Right lobe of liver (tissue), 4 donors: ENCODE results near the gene EEFSEC.

Experiments used
- POLR2A ChIP-seq: fragments of 450-650 bp; IDR thresholded peaks from one replicate; pipeline ENCODE4 v1.6.1; 2017; ENCODE audit warnings: antibody characterized with exemption, mild to moderate bottlenecking
- TF ChIP-seq, protein P1 (sequence below), 4 donors: fragments of 200-600 bp in 3 of 4; fragments of 450-650 bp in 1 of 4; IDR thresholded peaks; one replicate each; pipeline versions ENCODE4 v1.5.1 to v1.8.0; 2016 to 2022; ENCODE audit warnings: antibody characterized with exemption in 4 of 4, mild to moderate bottlenecking in 2 of 4
- donor health status: DM: no; HTN: no; CAD: no.
- donor health status: DM: no; HTN: no; CAD: no.
- donor health status: DM: no; HTN: yes; CAD: no.

DNA sequence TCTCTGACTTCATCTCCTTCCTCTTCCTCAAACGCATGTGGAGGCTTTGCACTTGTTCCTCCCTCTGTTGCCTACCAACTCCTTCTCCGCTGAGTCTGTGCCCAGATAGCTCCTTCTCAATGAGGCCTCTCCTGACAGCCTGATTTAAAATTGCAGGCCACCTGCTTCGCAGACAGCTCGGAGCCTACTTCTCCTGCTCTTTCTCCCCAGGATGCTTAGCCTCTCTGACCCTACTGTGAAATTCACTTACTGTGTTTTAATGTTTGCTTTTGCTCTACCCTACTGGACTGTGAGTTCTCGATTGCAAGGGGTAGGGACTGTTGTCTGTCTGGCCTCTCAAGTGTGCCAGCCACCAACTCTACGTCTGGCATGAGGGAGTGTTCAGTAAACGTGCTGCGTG, 83.4 kb downstream of the EEFSEC start:
- TF ChIP-seq, protein P1, sequence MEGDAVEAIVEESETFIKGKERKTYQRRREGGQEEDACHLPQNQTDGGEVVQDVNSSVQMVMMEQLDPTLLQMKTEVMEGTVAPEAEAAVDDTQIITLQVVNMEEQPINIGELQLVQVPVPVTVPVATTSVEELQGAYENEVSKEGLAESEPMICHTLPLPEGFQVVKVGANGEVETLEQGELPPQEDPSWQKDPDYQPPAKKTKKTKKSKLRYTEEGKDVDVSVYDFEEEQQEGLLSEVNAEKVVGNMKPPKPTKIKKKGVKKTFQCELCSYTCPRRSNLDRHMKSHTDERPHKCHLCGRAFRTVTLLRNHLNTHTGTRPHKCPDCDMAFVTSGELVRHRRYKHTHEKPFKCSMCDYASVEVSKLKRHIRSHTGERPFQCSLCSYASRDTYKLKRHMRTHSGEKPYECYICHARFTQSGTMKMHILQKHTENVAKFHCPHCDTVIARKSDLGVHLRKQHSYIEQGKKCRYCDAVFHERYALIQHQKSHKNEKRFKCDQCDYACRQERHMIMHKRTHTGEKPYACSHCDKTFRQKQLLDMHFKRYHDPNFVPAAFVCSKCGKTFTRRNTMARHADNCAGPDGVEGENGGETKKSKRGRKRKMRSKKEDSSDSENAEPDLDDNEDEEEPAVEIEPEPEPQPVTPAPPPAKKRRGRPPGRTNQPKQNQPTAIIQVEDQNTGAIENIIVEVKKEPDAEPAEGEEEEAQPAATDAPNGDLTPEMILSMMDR (IDR thresholded peaks at IDR 0.05) = no peak
- TF ChIP-seq POLR2A = no peak
